ENCODE measurements around the gene KCNA2. TPM values are rescaled to one million over a fixed set of nuclear protein-coding genes. Genes with fewer than 3 reads are reported as not detected.
A peak's percentile ranks its signal among the peaks of the same experiment; 100 is the strongest.

The KCNA2 gene
- total RNA-seq, 1 experiment from 2014 or later: 0.11 TPM

- BruUV-seq (replicated peaks): no TSS peak
- Histone ChIP-seq H3K9me3 (no peaks in the 10 kb centered on the region), H3K4me1 (no peaks in the 10 kb centered on the region), H3K4me3 (ENCODE audit: low read depth, low read length) (no peak overlapping the region), H3K27me3 (replicated peaks; ENCODE audit: control insufficient read depth, insufficient read depth, low read length) (no peaks in the 10 kb centered on the region; the same call in 1 of the 2 replicates), H3K36me3 (ENCODE audit: control insufficient read depth, insufficient read depth, low read length) (no peaks in the 10 kb centered on the region)
- ChIA-PET CTCF (interaction anchor here (1.0 kb wide), 1 partner anchor 60 kb away, joined by 3 read pairs; no protein-coding TSS in a partner anchor), POLR2A (no interaction called here)
- Mint-ChIP-seq H3K27me3 (ENCODE audit: insufficient read depth, unreplicated experiment) (peaks cover 3% of the 10 kb centered on the region), H3K9me3 (ENCODE audit: unreplicated experiment) (no peaks in the 10 kb centered on the region), H3K4me1 (ENCODE audit: low read depth, unreplicated experiment) (peaks cover 5% of the 10 kb centered on the region), H3K36me3 (ENCODE audit: insufficient read depth, unreplicated experiment) (no peaks in the 10 kb centered on the region), H3K4me3 (ENCODE audit: unreplicated experiment) (no peak overlapping the region), H3K27ac (ENCODE audit: unreplicated experiment) (no peak overlapping the region)
- DNase-seq: no peak
- TF ChIP-seq CTCF (IDR thresholded peaks at IDR 0.05; ENCODE audit: insufficient read depth in 1 of 2, low read depth in 1 of 2, low read length in 1 of 2, severe bottlenecking in 1 of 2, unreplicated experiment in 1 of 2): no peak
- intact Hi-C loops (cut with micrococcal nuclease; ENCODE audit: unreplicated experiment): no loop called here
Observed at GRCh38 chr1:110607536-110608230, 1.5 kb upstream of the KCNA2 start.

DNA sequence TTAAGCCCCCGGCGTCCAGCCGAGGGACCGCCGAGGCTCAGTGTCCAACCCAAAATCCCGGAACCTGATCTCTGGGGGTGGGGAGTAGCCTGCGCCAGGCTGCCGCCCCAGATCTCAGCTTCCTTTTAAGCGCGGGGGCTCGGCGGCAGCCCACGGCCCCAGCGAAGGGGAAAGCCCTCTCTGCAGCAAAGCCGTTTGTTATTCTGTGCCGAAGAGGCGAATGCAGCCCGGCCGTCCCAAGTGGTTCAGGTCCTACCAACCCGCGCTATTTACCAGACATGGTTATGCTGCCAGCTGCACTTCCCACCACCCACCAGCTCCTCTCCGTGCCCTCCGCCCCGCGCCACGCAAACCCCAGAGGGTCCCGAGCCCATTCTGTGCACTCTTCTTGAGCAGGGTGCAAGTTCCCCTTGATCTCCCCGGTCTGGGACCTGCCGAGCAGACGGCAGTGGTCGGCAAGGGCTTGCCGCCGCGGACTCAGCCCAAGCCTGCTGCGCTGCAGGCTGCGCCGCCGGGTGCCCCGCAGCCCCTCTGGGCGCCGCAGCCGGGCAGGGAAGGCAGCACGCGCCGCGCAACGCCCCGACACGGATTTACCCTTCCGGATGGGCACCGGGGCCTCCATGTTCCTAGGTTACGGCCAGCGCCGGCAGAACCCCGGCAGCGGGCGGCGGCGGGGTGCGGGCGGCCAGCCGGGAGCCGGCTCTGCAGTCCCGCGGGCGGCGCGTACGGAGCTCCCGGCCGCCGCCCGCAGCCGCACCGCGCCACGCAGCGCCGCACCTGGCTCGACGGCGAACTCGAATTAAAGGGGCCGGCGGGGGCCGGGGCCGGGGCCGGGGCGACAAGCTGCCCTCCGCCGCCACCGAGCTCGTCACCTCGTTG is 738 bp upstream of the KCNA2 start:
- CTCF ChIA-PET: interaction anchor here (0.7 to 1.0 kb wide), 2 partner anchors 25 to 59 kb away, joined by 3 read pairs; no protein-coding TSS in a partner anchor
- intact Hi-C loops (cut with micrococcal nuclease; ENCODE audit: unreplicated experiment): no loop called here
- H3K27ac Mint-ChIP-seq (ENCODE audit: unreplicated experiment): no peak overlapping the region
- Histone ChIP-seq H3K36me3 (ENCODE audit: control insufficient read depth, insufficient read depth, low read length) (no peaks in the 10 kb centered on the region), H3K4me1 (no peaks in the 10 kb centered on the region), H3K4me3 (ENCODE audit: low read depth, low read length) (peak overlapping the region; percentile 29), H3K9me3 (no peaks in the 10 kb centered on the region), H3K27me3 (replicated peaks; ENCODE audit: control insufficient read depth, insufficient read depth, low read length) (no peaks in the 10 kb centered on the region; the same call in 1 of the 2 replicates)
- POLR2A ChIA-PET: no interaction called here
- peaks cover 3% of the 10 kb centered on the region for H3K27me3 Mint-ChIP-seq (ENCODE audit: insufficient read depth, unreplicated experiment)
- no peak for TF ChIP-seq CTCF (IDR thresholded peaks at IDR 0.05; ENCODE audit: insufficient read depth in 1 of 2, low read depth in 1 of 2, low read length in 1 of 2, severe bottlenecking in 1 of 2, unreplicated experiment in 1 of 2)
- H3K4me3 Mint-ChIP-seq (ENCODE audit: unreplicated experiment): peak overlapping the region; percentile 67
- H3K36me3 Mint-ChIP-seq (ENCODE audit: insufficient read depth, unreplicated experiment): no peaks in the 10 kb centered on the region
- H3K9me3 Mint-ChIP-seq (ENCODE audit: unreplicated experiment): no peaks in the 10 kb centered on the region
- H3K4me1 Mint-ChIP-seq (ENCODE audit: low read depth, unreplicated experiment): no peaks in the 10 kb centered on the region
- no peak for DNase-seq
- BruUV-seq (replicated peaks): no TSS peak

DNA sequence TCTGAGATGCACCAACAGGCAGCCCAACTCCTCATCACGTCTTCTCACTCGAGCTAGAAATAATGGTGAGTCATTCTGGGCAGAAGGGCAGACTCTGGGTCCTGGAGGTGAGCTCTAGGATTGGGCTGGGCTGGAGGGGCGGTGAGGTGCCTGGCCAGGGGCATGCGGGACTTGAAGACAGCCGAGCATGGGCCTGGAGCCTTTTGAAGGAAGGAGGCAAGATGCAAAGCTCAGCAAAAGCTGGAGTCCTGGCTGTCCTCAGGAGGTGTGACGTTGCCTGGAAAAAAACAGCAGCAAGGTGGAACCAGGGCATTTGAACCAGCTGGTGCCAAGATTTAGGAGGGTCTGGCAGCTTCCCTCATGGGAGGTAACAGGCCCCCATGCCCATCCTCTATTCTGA is 712 bp downstream of the KCNA2 start:
- TF ChIP-seq CTCF (IDR thresholded peaks at IDR 0.05; ENCODE audit: insufficient read depth in 1 of 2, low read depth in 1 of 2, low read length in 1 of 2, severe bottlenecking in 1 of 2, unreplicated experiment in 1 of 2): no peak
- ChIA-PET POLR2A (no interaction called here), CTCF (interaction anchor here (1.3 kb wide), 1 partner anchor 14 kb away, joined by 4 read pairs; no protein-coding TSS in a partner anchor)
- Mint-ChIP-seq H3K36me3 (ENCODE audit: insufficient read depth, unreplicated experiment) (no peaks in the 10 kb centered on the region), H3K27ac (ENCODE audit: unreplicated experiment) (no peak overlapping the region), H3K4me3 (ENCODE audit: unreplicated experiment) (no peak overlapping the region), H3K4me1 (ENCODE audit: low read depth, unreplicated experiment) (no peaks in the 10 kb centered on the region), H3K9me3 (ENCODE audit: unreplicated experiment) (no peaks in the 10 kb centered on the region), H3K27me3 (ENCODE audit: insufficient read depth, unreplicated experiment) (peaks cover 3% of the 10 kb centered on the region)
- intact Hi-C loops (cut with micrococcal nuclease; ENCODE audit: unreplicated experiment): no loop called here
- BruUV-seq (replicated peaks): no TSS peak
- no peaks in the 10 kb centered on the region for H3K4me1 ChIP-seq
- no peak for DNase-seq
- no peak overlapping the region for H3K4me3 ChIP-seq (ENCODE audit: low read depth, low read length)
- H3K9me3 ChIP-seq: no peaks in the 10 kb centered on the region
- no peaks in the 10 kb centered on the region for H3K36me3 ChIP-seq (ENCODE audit: control insufficient read depth, insufficient read depth, low read length)
- no peaks in the 10 kb centered on the region; the same call in 1 of the 2 replicates for H3K27me3 ChIP-seq (replicated peaks; ENCODE audit: control insufficient read depth, insufficient read depth, low read length)
